GM19193 (cell line): Measurements from ENCODE around the gene KIAA0319L.

Experiments used
- POLR2A ChIP-seq: IDR thresholded peaks from 4 replicates; pipeline ENCODE4 v1.6.1; 2011; ENCODE audit not compliant: insufficient read depth, insufficient read length; ENCODE audit errors: extremely low read depth

KIAA0319L gene

DNA sequence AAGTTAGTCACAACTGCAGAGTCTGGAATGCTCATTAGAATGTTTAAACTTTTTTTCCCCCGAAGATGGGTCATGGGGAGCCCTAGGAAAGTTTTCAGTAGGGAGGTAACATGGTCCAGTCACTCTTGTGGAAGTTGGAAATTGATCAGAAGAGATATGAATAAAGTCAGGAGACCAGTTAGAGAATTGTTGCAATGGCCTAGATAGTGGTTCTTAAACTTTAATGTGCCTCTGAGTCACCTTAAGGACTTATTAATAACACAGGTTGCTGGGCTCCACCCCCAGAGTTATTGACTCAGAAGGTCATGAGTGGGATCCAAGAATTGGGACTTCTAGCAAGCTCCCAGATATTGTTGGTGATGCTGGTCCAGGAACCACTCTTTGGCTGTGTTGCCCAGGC is 12.7 kb upstream of the KIAA0319L start:
- TF ChIP-seq POLR2A, result no peak

GRCh38 chr1:35568975-35569395 is 11.8 kb upstream of the KIAA0319L start:
- TF ChIP-seq POLR2A, result no peak

DNA sequence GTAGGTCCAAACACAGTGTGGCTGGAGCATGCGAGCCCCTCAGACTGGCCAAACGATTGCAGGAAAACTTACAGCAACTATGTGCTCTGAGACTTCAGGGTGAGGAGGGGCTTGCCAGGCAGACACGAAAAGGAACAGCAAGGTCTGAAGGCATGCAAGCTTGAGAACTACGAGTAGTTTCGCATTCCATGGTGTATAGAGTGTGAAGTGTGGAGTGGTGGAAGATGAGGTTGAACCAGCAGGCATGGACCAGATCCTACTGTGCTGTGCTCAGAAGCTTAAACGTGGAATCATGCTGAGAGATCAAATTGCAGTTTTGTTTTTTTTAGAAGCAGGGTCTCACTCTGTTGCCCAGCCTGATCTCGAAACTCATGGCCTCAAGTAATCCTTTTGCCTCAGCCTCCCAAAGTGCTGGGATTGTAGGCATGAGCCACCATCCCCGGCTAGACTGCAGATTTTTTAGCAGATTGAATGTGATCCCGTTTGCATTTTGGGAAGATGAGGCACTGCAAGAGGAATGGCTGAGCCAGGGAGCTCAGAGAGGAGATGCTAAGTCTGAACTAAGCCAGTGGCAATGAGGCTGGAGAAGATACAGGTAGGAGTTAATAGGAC is 10.8 kb upstream of the KIAA0319L start:
- no peak for TF ChIP-seq POLR2A

DNA sequence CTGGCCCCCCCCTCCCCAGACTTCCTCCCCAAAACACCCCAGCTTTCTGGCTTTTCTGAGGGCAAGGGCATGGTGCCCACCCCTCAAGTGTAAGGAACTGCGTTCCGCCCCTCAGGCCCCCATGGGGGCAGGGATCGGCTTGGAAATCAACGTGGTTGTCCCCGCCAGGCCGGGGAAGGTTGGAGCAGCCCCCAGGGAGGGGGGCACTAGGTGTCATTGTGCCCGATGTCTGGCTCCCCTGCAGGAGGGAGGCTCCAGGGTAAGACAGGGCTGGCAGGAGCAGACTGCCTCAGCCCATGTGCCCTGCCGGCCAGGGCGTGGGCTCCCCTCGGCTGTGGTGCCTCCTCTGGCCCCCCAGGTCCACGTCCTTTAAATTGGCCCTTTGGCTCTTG is 8.5 kb upstream of the KIAA0319L start:
- TF ChIP-seq POLR2A, result no peak

GRCh38 chr1:35564884-35565741 is 7.9 kb upstream of the KIAA0319L start:
- TF ChIP-seq POLR2A, result no peak

- TF ChIP-seq POLR2A, result no peak
Measured at GRCh38 chr1:35564037-35564883, 7.1 kb upstream of the KIAA0319L start.

DNA sequence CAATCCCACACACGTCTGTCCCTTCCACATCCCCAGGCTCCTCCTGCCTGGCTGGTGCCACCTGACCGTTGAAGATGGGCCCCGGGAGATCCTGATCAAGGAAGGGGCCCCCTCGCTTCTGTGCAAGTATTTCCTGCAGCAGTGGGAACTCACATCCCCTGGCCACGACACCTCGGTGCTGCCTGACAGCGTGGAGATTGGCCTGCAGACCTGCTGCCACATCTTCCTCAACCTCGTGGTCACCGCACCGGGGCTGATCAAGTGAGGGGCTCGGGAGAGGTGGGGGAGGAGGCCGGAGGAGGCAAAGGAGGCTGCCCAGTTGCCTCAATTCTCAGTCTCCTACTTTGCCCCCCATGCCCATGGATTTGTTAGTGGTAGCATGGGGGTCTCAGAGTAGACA is 6.0 kb upstream of the KIAA0319L start:
- no peak for TF ChIP-seq POLR2A

GRCh38 chr1:35561972-35562680 is 4.9 kb upstream of the KIAA0319L start:
- TF ChIP-seq POLR2A, result no peak

DNA sequence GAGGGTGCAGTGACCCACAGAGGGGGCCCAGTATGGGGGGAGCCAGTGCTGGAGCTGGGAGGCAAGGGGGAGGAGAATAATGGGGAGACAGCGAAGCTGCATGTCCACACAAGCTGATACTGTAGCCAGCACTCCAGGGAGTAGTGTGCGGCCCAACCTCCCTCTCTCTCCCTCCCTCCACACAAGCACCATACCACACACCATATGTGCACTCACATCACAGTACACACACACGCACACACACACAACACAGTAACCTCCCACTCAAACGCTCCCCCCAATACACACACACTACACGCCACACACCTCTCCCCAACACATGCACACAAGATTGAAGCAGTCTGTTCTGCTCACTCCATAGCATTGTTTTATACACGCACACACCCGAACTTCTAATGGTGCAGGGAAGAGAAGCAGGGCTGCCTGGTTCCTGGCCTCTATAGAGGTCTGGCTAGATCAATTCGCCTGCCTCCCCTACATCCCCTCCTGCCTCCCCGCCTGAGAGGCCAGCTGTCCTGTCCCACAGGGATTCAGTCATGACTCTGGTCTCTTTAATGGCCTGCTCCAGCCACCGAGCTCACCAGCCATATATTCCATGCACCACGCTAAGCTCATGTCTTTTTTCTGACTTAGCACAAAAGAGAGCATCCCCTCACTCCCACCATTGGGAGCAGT is 4.2 kb upstream of the KIAA0319L start:
- no peak for TF ChIP-seq POLR2A

- no peak for TF ChIP-seq POLR2A
Measured at GRCh38 chr1:35560256-35561225, 3.3 kb upstream of the KIAA0319L start.

- TF ChIP-seq POLR2A, result no peak
Measured at GRCh38 chr1:35559317-35559944, 2.2 kb upstream of the KIAA0319L start.

GRCh38 chr1:35558374-35559316 is 1.4 kb upstream of the KIAA0319L start:
- TF ChIP-seq POLR2A, result no peak
